Parathyroid adenoma (tissue), 2 donors: ENCODE measurements around the gene ZBED5.

ENCODE experiments used
- H2AFZ ChIP-seq: fragments of 300-600 bp; sonication (generic); one replicate; pipeline ENCODE4 v1.7.0; 2017; ENCODE audit warnings: antibody characterized with exemption, mild to moderate bottlenecking
- H3K27ac ChIP-seq: fragments of 300-600 bp; sonication (generic); one replicate; pipeline ENCODE4 v1.7.0; 2017
- H3K27me3 ChIP-seq: fragments of 300-600 bp; sonication (generic); one replicate; pipeline ENCODE4 v1.7.0; 2017; ENCODE audit warnings: low read length; ENCODE audit not compliant: control insufficient read depth, insufficient read depth
- H3K36me3 ChIP-seq: fragments of 300-600 bp; sonication (generic); one replicate; pipeline ENCODE4 v1.7.0; 2017; ENCODE audit warnings: low read length; ENCODE audit not compliant: control insufficient read depth, insufficient read depth
- H3K4me1 ChIP-seq: fragments of 300-600 bp; sonication (generic); one replicate; pipeline ENCODE4 v1.7.0; 2017; ENCODE audit warnings: control low read depth
- H3K4me2 ChIP-seq: fragments of 300-600 bp; sonication (generic); one replicate; pipeline ENCODE4 v1.7.0; 2017; ENCODE audit warnings: low read length
- H3K4me3 ChIP-seq: fragments of 300-600 bp; sonication (generic); one replicate; pipeline ENCODE4 v1.7.0; 2017; ENCODE audit warnings: low read depth, low read length
- H3K79me2 ChIP-seq: fragments of 300-600 bp; sonication (generic); one replicate; pipeline ENCODE4 v1.7.0; 2017; ENCODE audit warnings: control low read depth
- H3K9ac ChIP-seq: fragments of 300-600 bp; sonication (generic); one replicate; pipeline ENCODE4 v1.7.0; 2017; ENCODE audit warnings: mild to moderate bottlenecking
- H3K9me3 ChIP-seq: fragments of 300-600 bp; sonication (generic); one replicate; pipeline ENCODE4 v1.7.0; 2017; ENCODE audit warnings: low read length; ENCODE audit not compliant: control insufficient read depth
- CTCF ChIP-seq: fragments of 300-600 bp; sonication (generic); IDR thresholded peaks from one replicate; pipeline ENCODE4 v1.7.0; 2017; ENCODE audit warnings: antibody characterized with exemption, mild to moderate bottlenecking
- donor health status: primary hyperparathyroidism.

Gene ZBED5

GRCh38 chr11:10878408-10879214 lies 20.8 kb upstream of the ZBED5 start:
- Histone ChIP-seq H3K79me2 (peaks cover 10% of the 10 kb centered on the region), H3K9me3 (no peaks in the 10 kb centered on the region), H3K4me1 (no peaks in the 10 kb centered on the region), H2AFZ (peak overlapping the region; percentile 13), H3K27me3 (no peaks in the 10 kb centered on the region), H3K9ac (no peak overlapping the region), H3K4me3 (no peak overlapping the region), H3K36me3 (no peaks in the 10 kb centered on the region), H3K27ac (no peak overlapping the region), H3K4me2 (no peak overlapping the region)
- peak; percentile 66 for TF ChIP-seq CTCF

- Histone ChIP-seq H3K4me2 (no peak overlapping the region), H3K9me3 (no peaks in the 10 kb centered on the region), H3K9ac (no peak overlapping the region), H3K79me2 (peaks cover 14% of the 10 kb centered on the region), H3K36me3 (no peaks in the 10 kb centered on the region), H3K27ac (no peak overlapping the region), H3K4me1 (no peaks in the 10 kb centered on the region), H2AFZ (no peak overlapping the region), H3K27me3 (no peaks in the 10 kb centered on the region), H3K4me3 (no peak overlapping the region)
- TF ChIP-seq CTCF: no peak
These were observed 18.3 kb upstream of the ZBED5 start for GRCh38 chr11:10876158-10876557.

- Histone ChIP-seq H3K9me3 (no peaks in the 10 kb centered on the region), H2AFZ (no peak overlapping the region), H3K27me3 (no peaks in the 10 kb centered on the region), H3K36me3 (no peaks in the 10 kb centered on the region), H3K4me1 (no peaks in the 10 kb centered on the region), H3K4me2 (no peak overlapping the region), H3K4me3 (no peak overlapping the region), H3K79me2 (peaks cover 14% of the 10 kb centered on the region), H3K9ac (no peak overlapping the region), H3K27ac (no peak overlapping the region)
- no peak for TF ChIP-seq CTCF
These were observed 17.7 kb upstream of the ZBED5 start for GRCh38 chr11:10875430-10876021.

- no peak for TF ChIP-seq CTCF
- Histone ChIP-seq H3K9me3 (no peaks in the 10 kb centered on the region), H3K36me3 (no peaks in the 10 kb centered on the region), H3K27me3 (no peaks in the 10 kb centered on the region), H3K79me2 (peaks cover 11% of the 10 kb centered on the region), H3K4me2 (no peak overlapping the region), H3K9ac (no peak overlapping the region), H3K4me1 (peaks cover 2% of the 10 kb centered on the region), H3K27ac (no peak overlapping the region), H2AFZ (no peak overlapping the region), H3K4me3 (no peak overlapping the region)
These were observed 14.2 kb upstream of the ZBED5 start for GRCh38 chr11:10872097-10872496.

- H3K4me2 ChIP-seq: no peak overlapping the region
- no peak overlapping the region for H3K27ac ChIP-seq
- no peak for TF ChIP-seq CTCF
- H3K4me3 ChIP-seq: no peak overlapping the region
- no peaks in the 10 kb centered on the region for H3K9me3 ChIP-seq
- H3K27me3 ChIP-seq: no peaks in the 10 kb centered on the region
- H3K79me2 ChIP-seq: peaks cover 5% of the 10 kb centered on the region
- H3K4me1 ChIP-seq: peaks cover 11% of the 10 kb centered on the region
- H3K9ac ChIP-seq: no peak overlapping the region
- H3K36me3 ChIP-seq: no peaks in the 10 kb centered on the region
- H2AFZ ChIP-seq: no peak overlapping the region
These were observed 10.5 kb upstream of the ZBED5 start for GRCh38 chr11:10868352-10868751.
